Erythroblast (primary cell): ENCODE data around the gene PRKG1.

ENCODE experiments used
- GATA1 ChIP-seq: IDR thresholded peaks from 2 replicates; pipeline ENCODE4 v1.6.1; 2011; ENCODE audit warnings: low read depth, mild to moderate bottlenecking, control low read depth, low read length, moderate library complexity
- POLR2A ChIP-seq: IDR thresholded peaks from 2 replicates; pipeline ENCODE4 v1.6.1; 2011; ENCODE audit warnings: mild to moderate bottlenecking, low read length

GRCh38 chr10:51030480-51030879 is 43.8 kb upstream of the PRKG1 start:
- no peak for TF ChIP-seq POLR2A
- TF ChIP-seq GATA1, result no peak
